Breast epithelium (tissue), 4 donors: ENCODE data around the gene TNRC18. TPM values are rescaled to one million over a fixed set of nuclear protein-coding genes. Genes with fewer than 3 reads are reported as not detected.
A peak's percentile ranks its signal among the peaks of the same experiment; 100 is the strongest.

Experiments used
- DNase-seq, 2 donors: peaks; one replicate each; pipeline ENCODE4 v3.0.0-alpha.2; 2019; ENCODE audit warnings: low spot score in 2 of 2
- H3K27ac ChIP-seq, 2 donors: fragments of 200-600 bp; sonication (generic) in 1 of 2; one replicate each; pipeline ENCODE4 v1.5.1; 2016 to 2019; ENCODE audit warnings: mild to moderate bottlenecking in 1 of 2
- H3K27me3 ChIP-seq, 2 donors: fragments of 200-600 bp; sonication (generic) in 1 of 2; one replicate each; pipeline versions ENCODE4 v1.5.1 to v1.6.0; 2017 to 2019; ENCODE audit warnings: control low read depth in 1 of 2, mild to moderate bottlenecking in 1 of 2
- H3K36me3 ChIP-seq: fragments of 200-600 bp; one replicate; pipeline ENCODE4 v1.5.1; 2019
- H3K4me1 ChIP-seq, 2 donors: fragments of 200-600 bp; sonication (generic); one replicate each; pipeline ENCODE4 v1.5.1; 2016 to 2019; ENCODE audit warnings: control low read depth in 1 of 2
- H3K4me3 ChIP-seq, 3 donors: fragments of 200-600 bp; sonication (generic); 1 replicate in 2 of 3; 2 replicates in 1 of 3; pipeline ENCODE4 v1.5.1; 2016 to 2019; ENCODE audit warnings: mild to moderate bottlenecking in 3 of 3, moderate library complexity in 2 of 3
- H3K9me3 ChIP-seq, 2 donors: fragments of 200-600 bp; sonication (generic) in 1 of 2; one replicate each; pipeline ENCODE4 v1.5.1; 2016 to 2019; ENCODE audit warnings: control low read depth in 1 of 2
- POLR2A ChIP-seq: fragments of 450-650 bp; IDR thresholded peaks from one replicate; pipeline ENCODE4 v1.6.1; 2016; ENCODE audit warnings: antibody characterized with exemption, mild to moderate bottlenecking, moderate library complexity
- POLR2AphosphoS5 ChIP-seq, 3 donors: sonication (generic); formaldehyde crosslinking; IDR thresholded peaks; one replicate each; pipeline ENCODE4 v1.6.1; 2017; ENCODE audit warnings: antibody characterized with exemption in 3 of 3
- intact Hi-C: fragments of 100-400 bp; cut with DNase I; formaldehyde crosslinking; loops from one replicate; pipeline ENCODE4 v1.15.1; 2023; ENCODE audit warnings: low total_unique reads
- total RNA-seq, 3 donors: library from RNA; depleted of rRNA; stranded (reverse); fragments of >200 nt; gene quantifications; one replicate each; pipeline ENCODE4 v1.1.0, GENCODE V29; 2016
- TF ChIP-seq, protein P1 (sequence below), 3 donors: fragments of 450-650 bp; IDR thresholded peaks; one replicate each; pipeline ENCODE4 v1.5.1; 2016 to 2017; ENCODE audit warnings: antibody characterized with exemption in 3 of 3, mild to moderate bottlenecking in 3 of 3, moderate library complexity in 3 of 3

Gene TNRC18
- total RNA-seq, 3 donors from 2014 or later, result 32.2 to 72.4 (median 36.9) TPM

- DNase-seq, result no peak
- peaks cover 0 to 15% of the 10 kb centered on the region in 2 donors for H3K4me1 ChIP-seq
- intact Hi-C loops, result no loop called here
- H3K4me3 ChIP-seq, result peak overlapping the region; percentile 93 to 98 (median 95)
- no peaks in the 10 kb centered on the region for H3K36me3 ChIP-seq
- no peaks in the 10 kb centered on the region for H3K9me3 ChIP-seq
- H3K27ac ChIP-seq, result peak overlapping the region; percentile 99
- H3K27me3 ChIP-seq, result no peaks in the 10 kb centered on the region
- TF ChIP-seq, protein P1, sequence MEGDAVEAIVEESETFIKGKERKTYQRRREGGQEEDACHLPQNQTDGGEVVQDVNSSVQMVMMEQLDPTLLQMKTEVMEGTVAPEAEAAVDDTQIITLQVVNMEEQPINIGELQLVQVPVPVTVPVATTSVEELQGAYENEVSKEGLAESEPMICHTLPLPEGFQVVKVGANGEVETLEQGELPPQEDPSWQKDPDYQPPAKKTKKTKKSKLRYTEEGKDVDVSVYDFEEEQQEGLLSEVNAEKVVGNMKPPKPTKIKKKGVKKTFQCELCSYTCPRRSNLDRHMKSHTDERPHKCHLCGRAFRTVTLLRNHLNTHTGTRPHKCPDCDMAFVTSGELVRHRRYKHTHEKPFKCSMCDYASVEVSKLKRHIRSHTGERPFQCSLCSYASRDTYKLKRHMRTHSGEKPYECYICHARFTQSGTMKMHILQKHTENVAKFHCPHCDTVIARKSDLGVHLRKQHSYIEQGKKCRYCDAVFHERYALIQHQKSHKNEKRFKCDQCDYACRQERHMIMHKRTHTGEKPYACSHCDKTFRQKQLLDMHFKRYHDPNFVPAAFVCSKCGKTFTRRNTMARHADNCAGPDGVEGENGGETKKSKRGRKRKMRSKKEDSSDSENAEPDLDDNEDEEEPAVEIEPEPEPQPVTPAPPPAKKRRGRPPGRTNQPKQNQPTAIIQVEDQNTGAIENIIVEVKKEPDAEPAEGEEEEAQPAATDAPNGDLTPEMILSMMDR (IDR thresholded peaks at IDR 0.05), result no peak
- TF ChIP-seq POLR2A (no peak), POLR2AphosphoS5 (IDR thresholded peaks at IDR 0.05) (no peak)
These were observed 5.4 kb downstream of the TNRC18 start for GRCh38 chr7:5418285-5418582.

DNA sequence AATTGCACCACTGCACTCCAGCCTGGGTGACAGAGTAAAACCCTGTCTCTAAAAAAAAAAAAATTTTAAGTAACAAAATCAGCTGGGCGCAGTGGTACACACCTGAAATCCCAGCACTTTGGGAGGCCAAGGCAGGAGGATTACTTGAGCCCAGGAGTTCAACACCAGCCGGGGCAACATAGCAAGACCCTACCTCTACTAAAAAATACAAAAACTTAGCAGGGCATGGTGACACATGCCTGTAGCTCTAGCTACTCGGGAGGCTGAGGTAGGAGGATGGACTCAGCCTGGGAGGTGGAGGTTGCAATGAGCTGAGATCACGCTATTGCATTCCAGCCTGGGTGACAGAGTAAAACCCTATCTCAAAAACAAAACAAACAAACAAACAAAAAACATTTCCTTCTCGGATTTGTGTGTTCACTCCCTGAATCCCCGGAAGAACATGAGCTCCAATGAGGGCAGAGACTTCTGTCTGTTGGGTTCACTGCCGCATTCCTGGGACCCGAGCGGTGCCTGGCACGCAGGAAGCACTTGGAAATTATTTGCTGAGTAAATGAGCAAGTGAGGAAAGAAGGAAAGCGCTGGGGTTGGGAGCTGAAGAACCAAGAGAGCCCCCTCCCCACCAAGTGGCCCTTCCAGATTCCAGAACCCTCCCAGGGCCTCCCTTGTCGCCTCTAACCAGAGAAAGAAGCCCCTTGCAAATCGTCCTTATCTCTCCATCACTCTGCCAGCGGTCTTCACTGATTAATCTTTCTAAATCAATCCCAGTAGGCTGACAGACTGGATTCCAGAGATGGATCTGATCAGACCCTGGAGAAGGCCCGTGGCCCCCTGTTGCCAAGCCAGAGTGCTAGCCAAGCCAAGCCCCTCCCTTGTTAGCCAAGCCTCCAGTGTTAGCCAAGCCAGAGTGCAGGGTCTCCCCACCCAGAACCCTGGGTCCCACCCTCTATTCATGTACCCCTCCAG lies 6.2 kb downstream of the TNRC18 start:
- Histone ChIP-seq H3K27ac (peak overlapping the region; percentile 99), H3K4me1 (peaks cover 0 to 21% of the 10 kb centered on the region in 2 donors), H3K27me3 (no peaks in the 10 kb centered on the region), H3K36me3 (no peaks in the 10 kb centered on the region), H3K4me3 (peak overlapping the region in 2 of 3 donors; percentile 95 to 98), H3K9me3 (no peaks in the 10 kb centered on the region)
- TF ChIP-seq POLR2AphosphoS5 (IDR thresholded peaks at IDR 0.05), result no peak
- intact Hi-C loops, result no loop called here
- no peak for DNase-seq

- TF ChIP-seq, protein P1 (IDR thresholded peaks at IDR 0.05), result no peak
- no peak for TF ChIP-seq POLR2A
- no peak for TF ChIP-seq POLR2AphosphoS5 (IDR thresholded peaks at IDR 0.05)
- Histone ChIP-seq H3K27ac (peak overlapping the region; percentile 5 to 39), H3K4me1 (peaks cover 4 to 21% of the 10 kb centered on the region in 2 donors), H3K27me3 (no peaks in the 10 kb centered on the region), H3K4me3 (no peak overlapping the region), H3K36me3 (no peaks in the 10 kb centered on the region), H3K9me3 (no peaks in the 10 kb centered on the region)
- no peak for DNase-seq
- intact Hi-C loops, result no loop called here
These were observed 8.7 kb downstream of the TNRC18 start for GRCh38 chr7:5414916-5415315.

DNA sequence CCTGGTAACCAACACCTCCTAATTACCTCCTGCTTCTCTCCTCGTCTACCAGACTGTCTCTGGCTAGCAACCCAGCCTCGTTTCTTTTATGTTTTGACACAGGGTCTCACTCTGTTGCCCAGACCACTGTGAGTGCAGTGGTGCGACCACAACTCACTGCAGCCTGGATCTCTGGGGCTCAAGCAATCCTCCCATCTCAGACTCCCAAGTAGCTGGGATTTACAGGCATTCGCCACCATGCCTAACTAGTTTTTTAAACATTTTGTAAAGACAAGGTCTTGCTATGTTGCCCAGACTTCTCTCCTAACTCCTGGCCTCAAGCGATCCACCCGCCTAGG lies 10.2 kb downstream of the TNRC18 start:
- Histone ChIP-seq H3K36me3 (no peaks in the 10 kb centered on the region), H3K27me3 (no peaks in the 10 kb centered on the region), H3K27ac (peak overlapping the region; percentile 78 to 80), H3K4me1 (peaks cover 4 to 16% of the 10 kb centered on the region in 2 donors), H3K4me3 (no peak overlapping the region), H3K9me3 (no peaks in the 10 kb centered on the region)
- no peak for TF ChIP-seq POLR2AphosphoS5 (IDR thresholded peaks at IDR 0.05)
- TF ChIP-seq POLR2A, result no peak
- intact Hi-C loops, result no loop called here
- no peak for DNase-seq

- TF ChIP-seq, protein P1 (IDR thresholded peaks at IDR 0.05), result no peak
- TF ChIP-seq POLR2AphosphoS5 (IDR thresholded peaks at IDR 0.05), result no peak
- no peak for TF ChIP-seq POLR2A
- Histone ChIP-seq H3K4me3 (no peak overlapping the region), H3K36me3 (no peaks in the 10 kb centered on the region), H3K27me3 (no peaks in the 10 kb centered on the region), H3K4me1 (peaks cover 4 to 6% of the 10 kb centered on the region in 2 donors), H3K9me3 (no peaks in the 10 kb centered on the region), H3K27ac (peak overlapping the region in 1 of 2 donors; percentile 3)
- intact Hi-C loops, result no loop called here
- no peak for DNase-seq
These were observed 14.9 kb downstream of the TNRC18 start for GRCh38 chr7:5408777-5409176.
